NB4 (cell line): ENCODE data around the gene BAZ1A.

Source experiments
- CTCF ChIP-seq: IDR thresholded peaks from one replicate; pipeline ENCODE4 v1.5.1; 2012; ENCODE audit warnings: low read depth, low read length
- POLR2A ChIP-seq: IDR thresholded peaks from 2 replicates; pipeline ENCODE4 v1.6.1; 2011; ENCODE audit warnings: mild to moderate bottlenecking; ENCODE audit not compliant: insufficient read length; ENCODE audit errors: extremely low read depth

- TF ChIP-seq POLR2A (no peak), CTCF (no peak)
These were observed 154.0 kb downstream of the BAZ1A start for GRCh38 chr14:34721129-34721528.
